ENCODE results near the gene CDKN1A. TPM values are rescaled to one million over a fixed set of nuclear protein-coding genes. Genes with fewer than 3 reads are reported as not detected.

Gene CDKN1A
- total and polyA plus RNA-seq, 9 of the 15 experiments (the other 6 are each of a cell fraction or from before 2014, with no cell fraction given): 0.25 to 8.1 (median 5.1) TPM

- no peak for TF ChIP-seq SAFB (IDR thresholded peaks at IDR 0.05; ENCODE audit: borderline replicate concordance, low read depth, low read length)
Observed at GRCh38 chr6:36691612-36692011, 13.1 kb downstream of the CDKN1A start (continued).

GRCh38 chr6:36692220-36692619 lies 13.7 kb downstream of the CDKN1A start:
- peak; percentile 78 for ATAC-seq
- no TSS peak for BruUV-seq (replicated peaks)
- H3K9me1 ChIP-seq (ENCODE audit: control insufficient read depth, insufficient read depth, low read length): no peaks in the 10 kb centered on the region
- ChIA-PET POLR2A (interaction anchor here (1.0 to 1.4 kb wide), 3 partner anchors 33 to 96 kb away, joined by 3 to 4 read pairs (median 3); no protein-coding TSS in a partner anchor), CTCF (ENCODE audit: low intra/inter-chr PET ratio) (no interaction called here)
- H3K4me2 ChIP-seq (ENCODE audit: insufficient read depth, low read length): no peak overlapping the region
- no peak for FAIRE-seq
- 0 out of 2 replicates have a peak, but pooled peaks cover 5% of the 10 kb centered on the region for H4K20me1 ChIP-seq (replicated peaks; ENCODE audit: control insufficient read depth, insufficient read depth, low read length)
- H3K4me1 ChIP-seq (replicated peaks in 1 of 2; ENCODE audit: control insufficient read depth in 2 of 2, insufficient read depth in 2 of 2, low read length in 2 of 2): no peaks in the 10 kb centered on the region; a peak in 1 of 5 replicates
- WGBS (ENCODE audit: insufficient coverage, low coverage, missing lambda C conversion rate): 0% methylated on average over 3 of the region's 3 CpGs
- H3K27ac ChIP-seq (ENCODE audit: extremely low read depth, low read depth, low read length): no peak overlapping the region
- no peaks in the 10 kb centered on the region for H3K79me2 ChIP-seq (ENCODE audit: control insufficient read depth, insufficient read depth, low read length)
- no peaks in the 10 kb centered on the region for H3K36me3 ChIP-seq (ENCODE audit: control insufficient read depth, insufficient read depth, low read length)
- TF ChIP-seq MAZ (CRISPR knock-in tag; conservative IDR thresholded peaks at IDR 0.05 in 1 of 2, IDR thresholded peaks at IDR 0.05 in 1 of 2) (peak in 1 of 2 experiments; percentile 31; a peak in 1 of 4 replicates), PCBP1 (IDR thresholded peaks at IDR 0.05; ENCODE audit: low read depth, low read length, poor library complexity, severe bottlenecking) (no peak), STAG1 (CRISPR knock-in tag; IDR thresholded peaks at IDR 0.05; ENCODE audit: borderline replicate concordance) (no peak), CTBP1 (IDR thresholded peaks at IDR 0.05; ENCODE audit: borderline replicate concordance) (peak; percentile 29; the same call in 1 of the 2 replicates), SPI1 (IDR thresholded peaks at IDR 0.05; ENCODE audit: borderline replicate concordance, low read depth, low read length) (peak; percentile 99), NRF1 (conservative IDR thresholded peaks at IDR 0.05 in 1 of 2, IDR thresholded peaks at IDR 0.05 in 1 of 2) (peak in 1 of 2 experiments; percentile 14; a peak in 1 of 4 replicates), ZFP91 (CRISPR knock-in tag; IDR thresholded peaks at IDR 0.05) (peak; percentile 40; the same call in 1 of the 2 replicates)
- no peak for DNase-seq (ENCODE audit: extremely low read depth in 1 of 4, low spot score in 3 of 4)
- H3K9ac ChIP-seq (ENCODE audit: insufficient read depth in 1 of 2, low read depth in 2 of 2, low read length in 2 of 2): no peak overlapping the region
- no peaks in the 10 kb centered on the region for H3K9me3 ChIP-seq (replicated peaks; ENCODE audit: control insufficient read depth, insufficient read depth, low read depth, low read length)
- intact Hi-C loops (cut with micrococcal nuclease) (no loop called here), in situ Hi-C loops (cut with MboI) (no loop called here)
- peaks cover 14 to 23% of the 10 kb centered on the region in 2 experiments for H3K27me3 ChIP-seq (ENCODE audit: control insufficient read depth in 2 of 2, insufficient read depth in 2 of 2, low read length in 2 of 2)
- H2AFZ ChIP-seq (ENCODE audit: low read depth, low read length): no peak overlapping the region
- H3K4me3 ChIP-seq: no peak overlapping the region

Data from K562 (cell line).